ENCODE measurements around the gene C16orf89.
A peak's percentile ranks its signal among the peaks of the same experiment; 100 is the strongest.

C16orf89 gene

GRCh38 chr16:5032748-5033167, 33.0 kb downstream of the C16orf89 start:
- Histone ChIP-seq H3K27ac (no peak overlapping the region), H3K9ac (ENCODE audit: insufficient read length) (peak overlapping the region; percentile 50), H3K9me3 (ENCODE audit: low read depth, low read length) (no peaks in the 10 kb centered on the region), H3K36me3 (ENCODE audit: insufficient read depth, low read length) (no peaks in the 10 kb centered on the region), H3K4me3 (peak overlapping the region; percentile 76)
- DNase-seq (ENCODE audit: low read depth, low spot score): no peak
- no peak for TF ChIP-seq FOXP2 (optimal IDR thresholded peaks at IDR 0.05; ENCODE audit: control extremely low read depth, extremely low read length, insufficient read depth)
- TF ChIP-seq POLR2AphosphoS5 (IDR thresholded peaks at IDR 0.05; ENCODE audit: borderline replicate concordance, low read depth, low read length): no peak
- TF ChIP-seq EZH2 (IDR thresholded peaks at IDR 0.05): no peak

GRCh38 chr16:5031601-5032000, 34.2 kb downstream of the C16orf89 start:
- Histone ChIP-seq H3K36me3 (ENCODE audit: insufficient read depth, low read length) (no peaks in the 10 kb centered on the region), H3K27ac (no peak overlapping the region), H3K9ac (ENCODE audit: insufficient read length) (no peak overlapping the region), H3K4me3 (no peak overlapping the region), H3K9me3 (ENCODE audit: low read depth, low read length) (no peaks in the 10 kb centered on the region)
- no peak for TF ChIP-seq POLR2AphosphoS5 (IDR thresholded peaks at IDR 0.05; ENCODE audit: borderline replicate concordance, low read depth, low read length)
- DNase-seq (ENCODE audit: low read depth, low spot score): no peak

GRCh38 chr16:5030251-5030870, 35.4 kb downstream of the C16orf89 start:
- Histone ChIP-seq H3K36me3 (ENCODE audit: insufficient read depth, low read length) (no peaks in the 10 kb centered on the region), H3K9me3 (ENCODE audit: low read depth, low read length) (no peaks in the 10 kb centered on the region), H3K9ac (ENCODE audit: insufficient read length) (no peak overlapping the region), H3K4me3 (no peak overlapping the region), H3K27ac (no peak overlapping the region)
- TF ChIP-seq EZH2 (IDR thresholded peaks at IDR 0.05) (no peak), FOXP2 (optimal IDR thresholded peaks at IDR 0.05; ENCODE audit: control extremely low read depth, extremely low read length, insufficient read depth) (no peak), POLR2AphosphoS5 (IDR thresholded peaks at IDR 0.05; ENCODE audit: borderline replicate concordance, low read depth, low read length) (no peak)
- no peak for DNase-seq (ENCODE audit: low read depth, low spot score)

GRCh38 chr16:5028950-5029475, 36.7 kb downstream of the C16orf89 start:
- H3K4me3 ChIP-seq: no peak overlapping the region
- no peak for DNase-seq (ENCODE audit: low read depth, low spot score)
- H3K36me3 ChIP-seq (ENCODE audit: insufficient read depth, low read length): no peaks in the 10 kb centered on the region
- H3K9me3 ChIP-seq (ENCODE audit: low read depth, low read length): no peaks in the 10 kb centered on the region
- no peak overlapping the region for H3K27ac ChIP-seq
- no peak overlapping the region for H3K9ac ChIP-seq (ENCODE audit: insufficient read length)
- TF ChIP-seq POLR2AphosphoS5 (IDR thresholded peaks at IDR 0.05; ENCODE audit: borderline replicate concordance, low read depth, low read length): no peak
- TF ChIP-seq FOXP2 (optimal IDR thresholded peaks at IDR 0.05; ENCODE audit: control extremely low read depth, extremely low read length, insufficient read depth): no peak
- TF ChIP-seq EZH2 (IDR thresholded peaks at IDR 0.05): no peak

DNA sequence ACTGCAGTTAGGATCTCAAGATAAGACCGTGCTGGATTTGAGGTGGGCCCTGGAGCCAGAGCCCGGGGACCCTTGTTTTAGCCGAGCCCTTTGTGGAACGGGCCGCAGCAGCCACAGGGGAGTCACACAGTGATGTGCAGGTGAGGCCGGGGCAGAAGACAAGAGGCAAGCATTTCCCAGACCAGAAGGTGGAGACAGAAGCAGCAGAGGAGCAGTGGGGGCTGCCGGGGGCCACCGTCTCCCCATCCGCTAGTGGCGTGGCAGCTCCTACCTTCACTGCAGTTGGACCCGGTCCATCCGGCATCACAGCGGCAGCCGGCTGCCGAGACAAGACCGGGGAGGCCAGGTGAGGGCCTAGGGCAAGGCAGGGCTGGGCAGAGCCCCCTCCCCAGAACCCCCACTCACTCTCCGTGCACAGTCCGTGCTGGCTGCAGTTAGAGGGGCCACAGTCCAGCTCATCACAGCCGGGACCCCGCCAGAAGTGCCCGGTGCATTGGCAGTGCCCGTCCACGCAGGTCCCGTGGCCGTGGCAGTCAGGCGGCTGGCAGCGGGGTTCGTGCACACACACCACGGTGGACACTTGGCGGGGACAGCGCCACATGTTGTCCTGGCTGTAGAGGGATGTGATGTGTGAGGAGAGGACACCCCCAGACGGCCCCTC, 38.1 kb downstream of the C16orf89 start:
- no peaks in the 10 kb centered on the region for H3K36me3 ChIP-seq (ENCODE audit: insufficient read depth, low read length)
- DNase-seq (ENCODE audit: low read depth, low spot score): no peak
- H3K9me3 ChIP-seq (ENCODE audit: low read depth, low read length): no peaks in the 10 kb centered on the region
- no peak overlapping the region for H3K9ac ChIP-seq (ENCODE audit: insufficient read length)
- H3K4me3 ChIP-seq: no peak overlapping the region
- H3K27ac ChIP-seq: no peak overlapping the region
- no peak for TF ChIP-seq POLR2AphosphoS5 (IDR thresholded peaks at IDR 0.05; ENCODE audit: borderline replicate concordance, low read depth, low read length)
- TF ChIP-seq FOXP2 (optimal IDR thresholded peaks at IDR 0.05; ENCODE audit: control extremely low read depth, extremely low read length, insufficient read depth): no peak
- no peak for TF ChIP-seq EZH2 (IDR thresholded peaks at IDR 0.05)

DNA sequence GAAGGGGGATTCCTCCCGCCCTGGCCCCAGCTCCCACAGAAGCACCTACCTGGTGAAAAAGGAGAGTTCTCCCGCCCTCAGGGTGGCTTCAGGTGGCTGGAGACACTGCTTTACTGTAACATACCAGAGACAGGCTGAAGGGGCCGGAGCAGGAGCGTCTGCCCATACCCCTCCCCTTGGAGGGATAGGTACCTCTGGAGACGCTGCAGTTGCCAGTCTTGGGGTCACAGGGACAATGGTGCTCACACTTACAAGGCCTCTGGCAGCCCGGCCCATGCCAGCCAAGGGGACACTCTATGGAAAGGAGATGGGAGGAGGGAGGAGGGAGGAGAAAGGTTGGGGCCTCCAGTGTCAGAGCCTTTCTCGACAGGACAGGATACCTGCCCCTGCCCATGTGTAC, 38.7 kb downstream of the C16orf89 start:
- DNase-seq (ENCODE audit: low read depth, low spot score): no peak
- Histone ChIP-seq H3K9ac (ENCODE audit: insufficient read length) (no peak overlapping the region), H3K9me3 (ENCODE audit: low read depth, low read length) (no peaks in the 10 kb centered on the region), H3K36me3 (ENCODE audit: insufficient read depth, low read length) (no peaks in the 10 kb centered on the region), H3K27ac (no peak overlapping the region), H3K4me3 (no peak overlapping the region)
- TF ChIP-seq FOXP2 (optimal IDR thresholded peaks at IDR 0.05; ENCODE audit: control extremely low read depth, extremely low read length, insufficient read depth) (no peak), EZH2 (IDR thresholded peaks at IDR 0.05) (no peak), POLR2AphosphoS5 (IDR thresholded peaks at IDR 0.05; ENCODE audit: borderline replicate concordance, low read depth, low read length) (no peak)

DNA sequence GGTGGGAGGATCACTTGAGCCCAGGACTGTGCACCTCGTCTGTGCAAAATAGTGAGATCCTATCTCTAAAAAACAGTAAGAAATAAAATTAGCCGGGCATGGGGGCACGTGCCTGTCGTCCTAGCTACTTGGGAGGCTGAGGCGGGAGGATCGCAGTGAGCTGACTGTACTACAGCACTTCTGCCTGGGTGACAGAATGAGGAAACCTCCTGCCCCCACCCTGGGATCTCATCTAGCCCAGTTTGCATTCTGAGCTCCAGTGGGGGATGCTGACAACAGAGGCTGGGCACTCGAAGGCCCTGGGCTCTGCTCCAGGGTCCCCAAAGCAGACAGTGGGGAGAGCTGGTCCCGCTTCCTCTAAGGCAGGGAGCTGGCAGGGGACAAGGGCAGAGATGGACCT, 39.1 kb downstream of the C16orf89 start:
- H3K27ac ChIP-seq: no peak overlapping the region
- no peaks in the 10 kb centered on the region for H3K9me3 ChIP-seq (ENCODE audit: low read depth, low read length)
- no peaks in the 10 kb centered on the region for H3K36me3 ChIP-seq (ENCODE audit: insufficient read depth, low read length)
- no peak overlapping the region for H3K4me3 ChIP-seq
- no peak overlapping the region for H3K9ac ChIP-seq (ENCODE audit: insufficient read length)
- no peak for DNase-seq (ENCODE audit: low read depth, low spot score)
- TF ChIP-seq POLR2AphosphoS5 (IDR thresholded peaks at IDR 0.05; ENCODE audit: borderline replicate concordance, low read depth, low read length): no peak
- TF ChIP-seq FOXP2 (optimal IDR thresholded peaks at IDR 0.05; ENCODE audit: control extremely low read depth, extremely low read length, insufficient read depth): no peak
- no peak for TF ChIP-seq EZH2 (IDR thresholded peaks at IDR 0.05)

DNA sequence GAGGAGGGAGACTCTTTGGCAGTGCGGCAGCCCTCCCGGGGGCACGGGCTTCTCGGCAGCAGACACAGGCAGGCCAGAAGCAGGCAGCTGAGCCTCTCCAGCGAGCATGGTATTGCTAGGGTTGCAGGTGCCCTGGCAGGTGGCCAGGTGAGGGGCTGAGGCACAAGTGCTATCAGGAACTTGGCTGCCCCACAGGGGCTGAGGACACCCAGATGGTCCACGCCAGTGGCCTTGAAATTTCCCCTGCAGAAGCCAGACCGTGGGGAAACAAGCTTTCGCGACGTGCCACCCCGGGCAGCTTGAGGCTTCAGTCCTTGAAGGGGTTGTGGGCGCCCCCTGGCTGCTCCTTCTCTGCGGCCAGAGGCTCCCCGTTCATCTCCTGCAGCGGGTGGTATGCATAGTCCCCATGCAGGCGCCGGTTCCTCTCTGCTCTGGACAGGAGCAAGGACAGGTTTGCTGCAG, 40.6 kb downstream of the C16orf89 start:
- Histone ChIP-seq H3K9me3 (ENCODE audit: low read depth, low read length) (no peaks in the 10 kb centered on the region), H3K27ac (no peak overlapping the region), H3K4me3 (no peak overlapping the region), H3K36me3 (ENCODE audit: insufficient read depth, low read length) (no peaks in the 10 kb centered on the region), H3K9ac (ENCODE audit: insufficient read length) (no peak overlapping the region)
- no peak for DNase-seq (ENCODE audit: low read depth, low spot score)
- no peak for TF ChIP-seq POLR2AphosphoS5 (IDR thresholded peaks at IDR 0.05; ENCODE audit: borderline replicate concordance, low read depth, low read length)
- TF ChIP-seq FOXP2 (optimal IDR thresholded peaks at IDR 0.05; ENCODE audit: control extremely low read depth, extremely low read length, insufficient read depth): no peak
- no peak for TF ChIP-seq EZH2 (IDR thresholded peaks at IDR 0.05)
